SK-N-SH (cell line): ENCODE measurements around the gene ORMDL2. TPM values are rescaled to one million over a fixed set of nuclear protein-coding genes. Genes with fewer than 3 reads are reported as not detected.

Experiments used
- CTCF ChIA-PET: fragments of 300-600, 350-600 bp; formaldehyde crosslinking; extraction: SDS; loops from one replicate; lab custom pipeline; 2021; lab: Yijun Ruan, JAX
- POLR2A ChIA-PET: fragments of 350-600 bp; sonication (Branson Sonifier 250); formaldehyde crosslinking; extraction: SDS; loops from one replicate; lab custom pipeline; 2020; ENCODE audit warnings: antibody characterized with exemption, inconsistent platforms; lab: Yijun Ruan, JAX
- DNase-seq: peaks from one replicate; pipeline ENCODE4 v3.0.0; 2012
- H2AFZ ChIP-seq: fragments of 200-600 bp; sonication (generic); 2 replicates; pipeline ENCODE4 v1.8.1; 2016; ENCODE audit warnings: antibody characterized with exemption, mild to moderate bottlenecking, low read depth
- H3F3A ChIP-seq: fragments of 200-600 bp; sonication (generic); replicated peaks from 2 replicates; pipeline ENCODE3; 2016; ENCODE audit warnings: antibody characterized with exemption, mild to moderate bottlenecking; ENCODE audit not compliant: insufficient read depth
- H3K27ac ChIP-seq, 2 experiments: fragments of 200-500 bp in 1 of 2; fragments of 200-600 bp in 1 of 2; sonication (Bioruptor generic) in 1 of 2; sonication (generic), shearing (Covaris generic) in 1 of 2; 2 replicates each; pipeline versions ENCODE4 v1.5.1 to v1.6.1; 2014 to 2016; ENCODE audit warnings: low read depth in 2 of 2, inconsistent platforms in 1 of 2, low read length in 1 of 2, mild to moderate bottlenecking in 1 of 2, mixed read lengths in 1 of 2
- H3K27me3 ChIP-seq: fragments of 200-600 bp; sonication (generic), shearing (Covaris generic); 2 replicates; pipeline ENCODE4 v1.6.1; 2016; ENCODE audit warnings: mixed run types; ENCODE audit not compliant: insufficient read depth
- H3K36me3 ChIP-seq, 2 experiments: fragments of 200-500 bp in 1 of 2; fragments of 200-600 bp in 1 of 2; sonication (Bioruptor generic) in 1 of 2; sonication (generic) in 1 of 2; replicated peaks in 1 of 2; 2 replicates each; pipeline versions ENCODE3 to v1.5.1; 2014 to 2016; ENCODE audit warnings: low read length in 1 of 2, mild to moderate bottlenecking in 1 of 2; ENCODE audit not compliant: insufficient read depth in 2 of 2, control insufficient read depth in 1 of 2
- H3K4me1 ChIP-seq, 2 experiments: fragments of 200-500 bp in 1 of 2; fragments of 200-600 bp in 1 of 2; sonication (Bioruptor generic) in 1 of 2; sonication (generic), shearing (Covaris generic) in 1 of 2; 2 replicates each; pipeline versions ENCODE4 v1.5.1 to v1.6.1; 2014 to 2016; ENCODE audit warnings: low read depth in 1 of 2, low read length in 1 of 2, mixed run types in 1 of 2; ENCODE audit not compliant: insufficient read depth in 2 of 2, control insufficient read depth in 1 of 2
- H3K4me2 ChIP-seq: fragments of 200-600 bp; sonication (generic), shearing (Covaris generic); 2 replicates; pipeline ENCODE4 v1.6.1; 2017; ENCODE audit warnings: mixed run types
- H3K4me3 ChIP-seq, 2 experiments: fragments of 200-500 bp in 1 of 2; fragments of 200-600 bp in 1 of 2; sonication (Bioruptor generic) in 1 of 2; sonication (generic), shearing (Covaris generic) in 1 of 2; 2 replicates each; pipeline versions ENCODE4 v1.5.1 to v1.8.1; 2014 to 2016; ENCODE audit warnings: low read depth in 2 of 2, inconsistent platforms in 1 of 2, low read length in 1 of 2, mild to moderate bottlenecking in 1 of 2, mixed read lengths in 1 of 2, moderate library complexity in 1 of 2
- H3K79me2 ChIP-seq: fragments of 200-600 bp; sonication (generic); 2 replicates; pipeline ENCODE4 v1.8.1; 2017; ENCODE audit warnings: mild to moderate bottlenecking; ENCODE audit not compliant: insufficient read depth
- H3K9ac ChIP-seq: fragments of 200-600 bp; sonication (generic); 2 replicates; pipeline ENCODE4 v1.6.1; 2017; ENCODE audit warnings: mixed run types
- H3K9me2 ChIP-seq: fragments of 200-600 bp; sonication (generic); 2 replicates; pipeline ENCODE4 v1.6.1; 2017; ENCODE audit warnings: mixed run types
- H3K9me3 ChIP-seq: fragments of 200-600 bp; sonication (generic); 2 replicates; pipeline ENCODE4 v1.6.1; 2017; ENCODE audit warnings: mixed run types, mild to moderate bottlenecking, moderate library complexity
- H4K20me1 ChIP-seq: fragments of 200-600 bp; sonication (generic); 2 replicates; pipeline ENCODE4 v1.6.1; 2017; ENCODE audit warnings: mild to moderate bottlenecking, mixed run types; ENCODE audit not compliant: insufficient read depth
- CHD2 ChIP-seq: fragments of 150-350 bp; IDR thresholded peaks from 2 replicates; pipeline ENCODE4 v1.6.1; 2018; ENCODE audit warnings: low read length; ENCODE audit not compliant: partially characterized antibody
- FOXM1 ChIP-seq: IDR thresholded peaks from 2 replicates; pipeline ENCODE4 v1.4.0; 2012; ENCODE audit warnings: low read depth, mild to moderate bottlenecking
- IRF3 ChIP-seq: fragments of 150-350 bp; IDR thresholded peaks from 2 replicates; pipeline ENCODE4 v1.6.1; 2016; ENCODE audit warnings: mild to moderate bottlenecking, low read depth, low read length
- JUND ChIP-seq: IDR thresholded peaks from 2 replicates; pipeline ENCODE4 v1.4.0; 2012
- MXI1 ChIP-seq: IDR thresholded peaks from 2 replicates; pipeline ENCODE4 v1.6.1; 2012; ENCODE audit warnings: mild to moderate bottlenecking, low read depth, low read length, improper control_type of control experiment
- NRF1 ChIP-seq: IDR thresholded peaks from 2 replicates; pipeline ENCODE4 v1.6.1; 2012; ENCODE audit warnings: low read depth, mild to moderate bottlenecking, low read length
- POLR2AphosphoS5 ChIP-seq: IDR thresholded peaks from 2 replicates; pipeline ENCODE4 v1.6.1; 2012; ENCODE audit warnings: low read depth, low read length
- RAD21 ChIP-seq: IDR thresholded peaks from 2 replicates; pipeline ENCODE4 v1.6.1; 2012; ENCODE audit warnings: mild to moderate bottlenecking, low read length
- RCOR1 ChIP-seq: fragments of 150-350 bp; IDR thresholded peaks from 2 replicates; pipeline ENCODE4 v1.6.1; 2017; ENCODE audit warnings: antibody characterized with exemption, low read length
- RXRA ChIP-seq: IDR thresholded peaks from 2 replicates; pipeline ENCODE4 v1.4.0; 2012; ENCODE audit warnings: low read depth, mild to moderate bottlenecking, borderline replicate concordance
- SIN3A ChIP-seq: IDR thresholded peaks from 2 replicates; pipeline ENCODE4 v1.6.1; 2012; ENCODE audit warnings: low read depth, mild to moderate bottlenecking, low read length, moderate library complexity, borderline replicate concordance
- TEAD4 ChIP-seq: IDR thresholded peaks from 2 replicates; pipeline ENCODE4 v1.4.0; 2012; ENCODE audit warnings: mild to moderate bottlenecking, borderline replicate concordance; ENCODE audit not compliant: insufficient read depth
- YY1 ChIP-seq: IDR thresholded peaks from 2 replicates; pipeline ENCODE4 v1.4.0; 2012; ENCODE audit warnings: low read depth, mild to moderate bottlenecking
- WGBS: methylation state at CpG from one replicate; pipeline ENCODE4 v1.1.6; 2017; ENCODE audit warnings: low lambda C conversion rate; 5-methylcytosine and 5-hydroxymethylcytosine counted together
- polyA plus RNA-seq, 3 experiments: library from polyadenylated mRNA; depleted of rRNA; stranded (reverse); fragments of >200 nt; gene quantifications; 2 replicates each; pipeline ENCODE4 v1.2.3, GENCODE V29; 2012
- TF ChIP-seq, protein P1 (sequence below): IDR thresholded peaks from 2 replicates; pipeline ENCODE4 v1.4.0; 2012; ENCODE audit warnings: low read depth
- TF ChIP-seq, protein P2 (sequence below): IDR thresholded peaks from 2 replicates; pipeline ENCODE4 v1.6.1; 2012; ENCODE audit warnings: mild to moderate bottlenecking, low read depth, low read length, moderate library complexity

Gene ORMDL2
- polyA plus RNA-seq, 1 of the 3 experiments (the other 2 are of a cell fraction) = 37.3 TPM

DNA sequence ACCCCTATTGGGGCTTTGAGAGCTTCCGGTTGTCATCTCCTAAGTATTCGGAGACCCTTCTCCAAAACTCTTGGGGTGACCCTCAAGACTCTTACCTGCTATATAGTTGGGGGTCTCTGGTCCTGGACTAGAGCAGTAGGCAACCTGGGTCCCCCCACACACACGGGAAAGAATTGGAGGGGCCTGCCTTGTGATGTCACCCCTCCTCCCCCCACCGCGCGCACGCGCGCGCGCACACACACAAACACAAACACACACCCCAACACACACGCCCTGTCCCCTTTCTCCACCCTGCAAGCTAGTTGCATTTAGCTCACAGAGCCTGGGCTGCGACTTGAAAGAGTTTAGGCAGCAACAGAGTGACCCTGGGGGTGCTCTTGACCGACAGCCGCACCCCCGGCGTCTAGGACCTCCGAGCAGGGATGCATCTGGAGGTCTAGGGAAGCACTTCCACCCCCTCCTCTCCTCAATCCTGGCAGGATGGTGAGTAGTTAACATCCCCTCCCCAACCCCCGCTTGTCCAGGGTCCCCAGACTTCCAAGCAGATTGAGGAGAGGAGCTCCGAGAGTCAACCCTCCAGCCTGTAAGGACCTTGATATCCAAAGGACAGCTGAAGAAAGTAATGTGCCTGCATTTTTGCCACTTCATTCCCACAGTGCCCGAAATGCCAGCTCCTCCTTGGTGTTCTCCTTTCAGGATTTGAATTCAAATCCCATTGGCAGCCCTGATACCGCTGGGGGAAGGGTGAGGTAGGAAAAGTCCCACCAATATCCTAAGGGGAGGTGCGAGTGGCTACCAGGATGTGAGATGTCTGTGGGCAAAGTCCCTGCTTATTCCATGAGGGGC is 13.0 kb downstream of the ORMDL2 start:
- Histone ChIP-seq H3K79me2 (peaks cover 44% of the 10 kb centered on the region), H3K4me3 (peak overlapping the region; percentile 89 to 92), H3K9ac (peak overlapping the region; percentile 84), H3K36me3 (peaks cover 3 to 12% of the 10 kb centered on the region in 2 experiments), H2AFZ (peak overlapping the region; percentile 61; the same call in 1 of the 2 replicates), H3K27ac (peak overlapping the region; percentile 84), H3K4me1 (peaks cover 4 to 43% of the 10 kb centered on the region in 2 experiments; a peak in 3 of 4 replicates), H3K4me2 (peak overlapping the region; percentile 95), H3K9me2 (no peaks in the 10 kb centered on the region), H4K20me1 (no peaks in the 10 kb centered on the region), H3F3A (no peaks in the 10 kb centered on the region), H3K27me3 (no peaks in the 10 kb centered on the region), H3K9me3 (no peaks in the 10 kb centered on the region)
- 8% methylated on average over 13 of the region's 23 CpGs for WGBS
- DNase-seq = peak; percentile 88
- ChIA-PET CTCF (interaction anchor here (1.0 to 3.6 kb wide), 11 partner anchors 11 to 1431 kb away, joined by 3 to 36 read pairs (median 7); partner anchors contain the start of genes DGKA, GDF11, MMP19 and ORMDL2), POLR2A (interaction anchor here (0.5 to 3.9 kb wide), 15 partner anchors 13 to 214 kb away, joined by 3 to 54 read pairs (median 7); partner anchors contain the start of genes CD63, GDF11, ORMDL2 and PYM1)
- TF ChIP-seq NRF1 (peak; percentile 79), SIN3A (0 out of 2 replicates have a peak, but pooled peaks have one; percentile 13), POLR2AphosphoS5 (peak; percentile 49; the same call in 1 of the 2 replicates), JUND (peak; percentile 34), MXI1 (peak; percentile 81), RXRA (no peak), IRF3 (no peak), RCOR1 (0 out of 2 replicates have a peak, but pooled peaks have one; percentile 5), YY1 (no peak), CHD2 (peak; percentile 39)
- TF ChIP-seq, protein P1, sequence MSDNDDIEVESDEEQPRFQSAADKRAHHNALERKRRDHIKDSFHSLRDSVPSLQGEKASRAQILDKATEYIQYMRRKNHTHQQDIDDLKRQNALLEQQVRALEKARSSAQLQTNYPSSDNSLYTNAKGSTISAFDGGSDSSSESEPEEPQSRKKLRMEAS = 0 out of 2 replicates have a peak, but pooled peaks have one; percentile 17

DNA sequence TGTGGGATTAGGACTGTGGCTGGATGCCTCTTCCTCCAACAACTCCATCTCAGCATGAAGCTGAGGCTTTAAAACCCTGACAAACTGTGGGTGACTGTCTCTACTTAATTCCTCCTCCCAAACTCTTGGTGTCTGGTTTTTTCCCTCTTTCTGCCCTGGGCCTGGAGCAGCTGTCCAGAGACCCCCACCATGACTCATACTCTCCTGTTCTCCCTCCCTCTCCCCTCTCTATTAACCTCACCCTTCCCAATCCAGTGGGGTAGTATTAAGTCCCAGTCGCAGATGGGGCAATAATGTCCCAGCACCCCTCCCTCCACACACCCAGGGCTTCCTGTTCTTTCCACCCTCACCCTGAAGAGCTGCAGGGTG is 13.6 kb downstream of the ORMDL2 start:
- peak overlapping the region; percentile 84 for H3K9ac ChIP-seq
- H3K79me2 ChIP-seq = peaks cover 38% of the 10 kb centered on the region
- DNase-seq = peak; percentile 29
- TF ChIP-seq IRF3 (no peak), YY1 (no peak), RCOR1 (no peak), SIN3A (no peak), FOXM1 (no peak), RAD21 (no peak), CHD2 (no peak), TEAD4 (no peak)
- TF ChIP-seq, protein P1 = no peak
- TF ChIP-seq, protein P2, sequence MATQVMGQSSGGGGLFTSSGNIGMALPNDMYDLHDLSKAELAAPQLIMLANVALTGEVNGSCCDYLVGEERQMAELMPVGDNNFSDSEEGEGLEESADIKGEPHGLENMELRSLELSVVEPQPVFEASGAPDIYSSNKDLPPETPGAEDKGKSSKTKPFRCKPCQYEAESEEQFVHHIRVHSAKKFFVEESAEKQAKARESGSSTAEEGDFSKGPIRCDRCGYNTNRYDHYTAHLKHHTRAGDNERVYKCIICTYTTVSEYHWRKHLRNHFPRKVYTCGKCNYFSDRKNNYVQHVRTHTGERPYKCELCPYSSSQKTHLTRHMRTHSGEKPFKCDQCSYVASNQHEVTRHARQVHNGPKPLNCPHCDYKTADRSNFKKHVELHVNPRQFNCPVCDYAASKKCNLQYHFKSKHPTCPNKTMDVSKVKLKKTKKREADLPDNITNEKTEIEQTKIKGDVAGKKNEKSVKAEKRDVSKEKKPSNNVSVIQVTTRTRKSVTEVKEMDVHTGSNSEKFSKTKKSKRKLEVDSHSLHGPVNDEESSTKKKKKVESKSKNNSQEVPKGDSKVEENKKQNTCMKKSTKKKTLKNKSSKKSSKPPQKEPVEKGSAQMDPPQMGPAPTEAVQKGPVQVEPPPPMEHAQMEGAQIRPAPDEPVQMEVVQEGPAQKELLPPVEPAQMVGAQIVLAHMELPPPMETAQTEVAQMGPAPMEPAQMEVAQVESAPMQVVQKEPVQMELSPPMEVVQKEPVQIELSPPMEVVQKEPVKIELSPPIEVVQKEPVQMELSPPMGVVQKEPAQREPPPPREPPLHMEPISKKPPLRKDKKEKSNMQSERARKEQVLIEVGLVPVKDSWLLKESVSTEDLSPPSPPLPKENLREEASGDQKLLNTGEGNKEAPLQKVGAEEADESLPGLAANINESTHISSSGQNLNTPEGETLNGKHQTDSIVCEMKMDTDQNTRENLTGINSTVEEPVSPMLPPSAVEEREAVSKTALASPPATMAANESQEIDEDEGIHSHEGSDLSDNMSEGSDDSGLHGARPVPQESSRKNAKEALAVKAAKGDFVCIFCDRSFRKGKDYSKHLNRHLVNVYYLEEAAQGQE = no peak

More for the DNA sequence above, 13.6 kb downstream of the ORMDL2 start:
- peak overlapping the region; percentile 84; a peak in 2 of 4 replicates for H3K27ac ChIP-seq
- POLR2A ChIA-PET = interaction anchor here (1.1 to 3.9 kb wide), 5 partner anchors 14 to 143 kb away, joined by 4 to 54 read pairs (median 29); partner anchors contain the start of genes ORMDL2, PYM1, RAB5B and SARNP
- peak overlapping the region; percentile 89 to 92 for H3K4me3 ChIP-seq
- no peaks in the 10 kb centered on the region for H3K9me3 ChIP-seq
- H3K36me3 ChIP-seq = peaks cover 3 to 12% of the 10 kb centered on the region in 2 experiments
- CTCF ChIA-PET = interaction anchor here (0.6 to 3.6 kb wide), 7 partner anchors 11 to 108 kb away, joined by 3 to 36 read pairs (median 5); partner anchors contain the start of genes MMP19 and PYM1
- H3K4me1 ChIP-seq = peaks cover 4 to 37% of the 10 kb centered on the region in 2 experiments; a peak in 2 of 4 replicates
- no peaks in the 10 kb centered on the region for H3K27me3 ChIP-seq
- H3K9me2 ChIP-seq = no peaks in the 10 kb centered on the region
- H3F3A ChIP-seq = no peaks in the 10 kb centered on the region
- H3K4me2 ChIP-seq = peak overlapping the region; percentile 95
- H4K20me1 ChIP-seq = no peaks in the 10 kb centered on the region
- WGBS = 60% methylated on average over 1 of the region's 1 CpG
- H2AFZ ChIP-seq = 0 out of 2 replicates have a peak overlapping the region, but pooled peaks have one; percentile 61
